Measurements from ENCODE around the gene HHIP. TPM values are rescaled to one million over a fixed set of nuclear protein-coding genes. Genes with fewer than 3 reads are reported as not detected.
"Not testable (repeated sequence)": the region's sequence is repeated elsewhere in the genome, so short reads cannot be mapped to it uniquely, and the experiment has no call there.

HHIP gene
- total RNA-seq, 1 experiment from 2014 or later, result not detected

DNA sequence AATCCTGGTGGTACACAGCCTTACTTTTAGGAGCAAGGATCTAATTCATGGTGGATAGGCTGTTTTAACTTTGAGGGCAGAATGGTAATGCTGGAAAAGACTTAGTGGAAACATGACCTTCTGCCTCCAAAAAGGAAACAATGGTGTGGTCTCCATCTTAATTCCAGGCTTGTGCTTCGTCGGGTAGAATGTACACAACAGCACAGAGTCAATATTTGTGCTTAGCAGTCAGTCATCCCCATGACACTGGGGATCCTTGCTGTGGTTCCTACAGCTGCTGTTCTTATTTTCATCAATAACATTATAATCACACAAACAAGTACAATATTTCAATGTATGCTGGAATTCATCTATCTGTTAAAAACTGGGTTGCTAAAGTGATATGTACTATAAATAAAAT lies 104.4 kb downstream of the HHIP start:
- CTCF ChIA-PET, result no interaction called here
- H3K27ac ChIP-seq, result no peak overlapping the region
- DNase-seq, result no peak
- POLR2A ChIA-PET (ENCODE audit: unreplicated experiment), result no interaction called here
- H3F3A ChIP-seq (ENCODE audit: insufficient read depth, low read depth), result no peaks in the 10 kb centered on the region
- intact Hi-C loops (cut with micrococcal nuclease; ENCODE audit: unreplicated experiment), result no loop called here
- TF ChIP-seq, protein P1, sequence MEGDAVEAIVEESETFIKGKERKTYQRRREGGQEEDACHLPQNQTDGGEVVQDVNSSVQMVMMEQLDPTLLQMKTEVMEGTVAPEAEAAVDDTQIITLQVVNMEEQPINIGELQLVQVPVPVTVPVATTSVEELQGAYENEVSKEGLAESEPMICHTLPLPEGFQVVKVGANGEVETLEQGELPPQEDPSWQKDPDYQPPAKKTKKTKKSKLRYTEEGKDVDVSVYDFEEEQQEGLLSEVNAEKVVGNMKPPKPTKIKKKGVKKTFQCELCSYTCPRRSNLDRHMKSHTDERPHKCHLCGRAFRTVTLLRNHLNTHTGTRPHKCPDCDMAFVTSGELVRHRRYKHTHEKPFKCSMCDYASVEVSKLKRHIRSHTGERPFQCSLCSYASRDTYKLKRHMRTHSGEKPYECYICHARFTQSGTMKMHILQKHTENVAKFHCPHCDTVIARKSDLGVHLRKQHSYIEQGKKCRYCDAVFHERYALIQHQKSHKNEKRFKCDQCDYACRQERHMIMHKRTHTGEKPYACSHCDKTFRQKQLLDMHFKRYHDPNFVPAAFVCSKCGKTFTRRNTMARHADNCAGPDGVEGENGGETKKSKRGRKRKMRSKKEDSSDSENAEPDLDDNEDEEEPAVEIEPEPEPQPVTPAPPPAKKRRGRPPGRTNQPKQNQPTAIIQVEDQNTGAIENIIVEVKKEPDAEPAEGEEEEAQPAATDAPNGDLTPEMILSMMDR (conservative IDR thresholded peaks at IDR 0.05), result no peak
- TF ChIP-seq EZH2 (IDR thresholded peaks at IDR 0.05; ENCODE audit: low read depth), result no peak
- H3K27me3 ChIP-seq (ENCODE audit: insufficient read depth, low read depth), result no peaks in the 10 kb centered on the region
- H3K36me3 ChIP-seq (ENCODE audit: low read depth), result no peaks in the 10 kb centered on the region
- no peaks in the 10 kb centered on the region for H3K9me2 ChIP-seq (ENCODE audit: insufficient read depth)
- no peaks in the 10 kb centered on the region for H4K20me1 ChIP-seq (ENCODE audit: insufficient read depth)
- no peaks in the 10 kb centered on the region for H3K4me1 ChIP-seq (replicated peaks; ENCODE audit: insufficient read depth)
- H2AFZ ChIP-seq, result no peak overlapping the region
- H3K4me3 ChIP-seq, result no peak overlapping the region
- H3K79me2 ChIP-seq (ENCODE audit: low read depth), result no peaks in the 10 kb centered on the region
- no peak overlapping the region for H3K4me2 ChIP-seq
- BruUV-seq (replicated peaks), result no TSS peak
- H3K9me3 ChIP-seq (ENCODE audit: insufficient read depth, low read depth), result no peaks in the 10 kb centered on the region

DNA sequence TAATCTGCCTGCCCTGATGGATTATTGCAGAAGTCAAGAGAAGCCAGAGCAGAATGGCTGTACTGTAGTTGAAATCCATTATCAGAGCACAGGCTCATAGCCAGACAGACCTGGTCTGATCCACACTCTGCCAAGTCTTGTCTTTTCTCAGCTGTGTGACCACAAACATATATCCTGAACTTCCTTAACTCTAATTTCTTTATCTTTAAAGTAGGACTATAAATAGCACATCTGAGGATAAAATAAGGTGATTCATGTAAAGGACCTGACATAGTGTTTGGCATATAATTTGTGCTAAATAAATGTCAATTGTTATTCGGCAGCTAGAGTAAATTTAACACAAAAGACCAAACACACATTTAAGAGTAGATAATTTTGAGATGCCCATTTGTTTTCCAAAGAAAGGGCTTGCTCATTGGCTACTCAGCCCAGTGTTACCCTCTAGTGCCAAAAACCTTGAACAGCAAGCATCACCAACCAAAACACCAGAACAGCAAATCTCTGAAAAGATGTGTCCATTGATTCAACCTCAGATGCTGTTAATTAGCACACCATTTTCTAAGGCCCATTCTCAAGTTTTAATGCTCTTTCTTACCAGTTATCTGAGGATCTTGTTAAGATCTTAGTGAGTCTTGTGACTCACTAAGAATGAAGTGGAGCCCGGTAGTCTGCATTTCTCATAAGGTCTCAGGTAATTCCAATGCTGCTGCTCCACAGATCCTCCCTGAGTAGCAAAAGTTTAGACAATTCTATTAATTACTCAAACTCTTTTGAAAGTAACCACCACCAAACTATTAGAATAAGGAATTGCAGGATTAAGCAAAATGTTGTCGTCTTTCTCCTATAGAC lies 108.8 kb downstream of the HHIP start:
- Histone ChIP-seq H3K9me3 (ENCODE audit: insufficient read depth, low read depth) (no peaks in the 10 kb centered on the region), H3K27me3 (ENCODE audit: insufficient read depth, low read depth) (no peaks in the 10 kb centered on the region), H3F3A (ENCODE audit: insufficient read depth, low read depth) (no peaks in the 10 kb centered on the region), H3K4me2 (no peak overlapping the region), H3K36me3 (ENCODE audit: low read depth) (no peaks in the 10 kb centered on the region), H3K4me1 (replicated peaks; ENCODE audit: insufficient read depth) (no peaks in the 10 kb centered on the region), H3K9me2 (ENCODE audit: insufficient read depth) (no peaks in the 10 kb centered on the region), H3K4me3 (no peak overlapping the region), H3K79me2 (ENCODE audit: low read depth) (no peaks in the 10 kb centered on the region), H2AFZ (no peak overlapping the region), H4K20me1 (ENCODE audit: insufficient read depth) (no peaks in the 10 kb centered on the region), H3K27ac (no peak overlapping the region)
- BruUV-seq (replicated peaks), result no TSS peak
- DNase-seq, result no peak
- no peak for TF ChIP-seq EZH2 (IDR thresholded peaks at IDR 0.05; ENCODE audit: low read depth)
- TF ChIP-seq, protein P1 (conservative IDR thresholded peaks at IDR 0.05), result no peak
- POLR2A ChIA-PET (ENCODE audit: unreplicated experiment), result no interaction called here
- intact Hi-C loops (cut with micrococcal nuclease; ENCODE audit: unreplicated experiment), result loop anchor here (5.0 kb wide), 1 partner anchor 582 kb away; no protein-coding TSS in a partner anchor
- CTCF ChIA-PET, result no interaction called here

DNA sequence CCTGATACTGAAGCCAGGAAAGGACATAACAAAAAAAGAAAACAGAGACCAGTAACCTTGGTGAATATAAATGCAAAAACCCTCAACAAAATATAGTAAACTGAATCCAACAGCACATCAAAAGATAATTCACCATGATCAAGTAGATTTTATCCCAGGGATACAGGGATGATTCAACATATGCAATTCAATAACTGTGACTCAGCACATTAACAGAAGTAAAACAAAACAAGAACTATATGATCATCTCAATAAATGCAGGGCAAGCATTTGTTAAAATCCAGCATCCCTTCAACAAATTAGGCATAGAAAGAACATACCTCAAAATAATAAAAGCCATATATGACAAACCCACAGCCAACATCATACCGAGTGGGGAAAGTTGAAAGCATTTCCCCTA lies 112.0 kb downstream of the HHIP start:
- Histone ChIP-seq H3K79me2 (ENCODE audit: low read depth) (no peaks in the 10 kb centered on the region), H3K4me2 (no peak overlapping the region), H3K36me3 (ENCODE audit: low read depth) (no peaks in the 10 kb centered on the region), H3K4me3 (no peak overlapping the region), H3K27ac (no peak overlapping the region), H3K9me2 (ENCODE audit: insufficient read depth) (no peaks in the 10 kb centered on the region), H4K20me1 (ENCODE audit: insufficient read depth) (no peaks in the 10 kb centered on the region), H3F3A (ENCODE audit: insufficient read depth, low read depth) (no peaks in the 10 kb centered on the region), H3K27me3 (ENCODE audit: insufficient read depth, low read depth) (no peaks in the 10 kb centered on the region), H3K9me3 (ENCODE audit: insufficient read depth, low read depth) (no peaks in the 10 kb centered on the region), H3K4me1 (replicated peaks; ENCODE audit: insufficient read depth) (no peaks in the 10 kb centered on the region), H2AFZ (no peak overlapping the region)
- intact Hi-C loops (cut with micrococcal nuclease; ENCODE audit: unreplicated experiment), result loop anchor here (5.0 kb wide), 1 partner anchor 586 kb away; no protein-coding TSS in a partner anchor
- BruUV-seq (replicated peaks), result no TSS peak
- POLR2A ChIA-PET (ENCODE audit: unreplicated experiment), result no interaction called here
- CTCF ChIA-PET, result no interaction called here
- TF ChIP-seq, protein P1 (conservative IDR thresholded peaks at IDR 0.05), result no peak
- TF ChIP-seq EZH2 (IDR thresholded peaks at IDR 0.05; ENCODE audit: low read depth), result no peak
- no peak for DNase-seq

DNA sequence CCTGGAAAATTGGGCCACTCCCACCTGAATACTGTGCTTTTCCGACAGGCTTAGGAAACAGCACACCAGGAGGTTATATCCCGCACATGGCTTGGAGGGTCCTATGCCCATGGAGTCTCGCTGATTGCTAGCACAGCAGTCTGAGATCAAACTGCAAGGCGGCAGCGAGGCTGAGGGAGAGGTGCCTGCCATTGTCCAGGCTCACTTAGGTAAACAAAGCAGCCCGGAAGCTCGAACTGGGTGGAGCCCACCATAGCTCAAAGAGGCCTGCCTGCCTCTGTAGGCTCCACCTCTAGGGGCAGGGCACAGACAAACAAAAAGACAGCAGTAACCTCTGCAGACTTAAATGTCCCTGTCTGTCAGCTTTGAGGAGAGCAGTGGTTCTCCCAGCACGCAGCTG lies 122.9 kb downstream of the HHIP start:
- H3K9me2 ChIP-seq (ENCODE audit: insufficient read depth); BruUV-seq (replicated peaks); H3K27ac ChIP-seq; POLR2A ChIA-PET (ENCODE audit: unreplicated experiment); CTCF ChIA-PET; H2AFZ ChIP-seq; H4K20me1 ChIP-seq (ENCODE audit: insufficient read depth); intact Hi-C loops (cut with micrococcal nuclease; ENCODE audit: unreplicated experiment); H3K4me1 ChIP-seq (replicated peaks; ENCODE audit: insufficient read depth); H3K36me3 ChIP-seq (ENCODE audit: low read depth); H3F3A ChIP-seq (ENCODE audit: insufficient read depth, low read depth); H3K79me2 ChIP-seq (ENCODE audit: low read depth); H3K9me3 ChIP-seq (ENCODE audit: insufficient read depth, low read depth); H3K27me3 ChIP-seq (ENCODE audit: insufficient read depth, low read depth): not testable (repeated sequence)
- Histone ChIP-seq H3K4me2 (peak overlapping the region; percentile 60; the same call in 1 of the 2 replicates), H3K4me3 (peak overlapping the region; percentile 33; the same call in 1 of the 2 replicates)
- DNase-seq, result peak in 1 of 2 experiments; percentile 34
